Skeletal muscle satellite cell (primary cell): ENCODE data around the gene GMPPA.
A peak's percentile ranks its signal among the peaks of the same experiment; 100 is the strongest.

Experiments used
- H3K27me3 ChIP-seq: 2 replicates; pipeline ENCODE4 v1.7.0; 2013; ENCODE audit warnings: low read length; ENCODE audit not compliant: control insufficient read depth, insufficient read depth
- H3K36me3 ChIP-seq: 2 replicates; pipeline ENCODE4 v1.7.0; 2013; ENCODE audit warnings: mild to moderate bottlenecking, control low read depth, low read length; ENCODE audit not compliant: insufficient read depth
- H3K4me1 ChIP-seq: 2 replicates; pipeline ENCODE4 v1.7.0; 2013; ENCODE audit warnings: low read length; ENCODE audit not compliant: control insufficient read depth, insufficient read depth
- H3K4me2 ChIP-seq: 2 replicates; pipeline ENCODE4 v1.7.0; 2013; ENCODE audit warnings: mild to moderate bottlenecking, low read length
- H3K4me3 ChIP-seq: 2 replicates; pipeline ENCODE4 v1.7.0; 2013; ENCODE audit warnings: low read length
- H3K9ac ChIP-seq: 2 replicates; pipeline ENCODE4 v1.7.0; 2013; ENCODE audit warnings: mild to moderate bottlenecking, low read depth, low read length, moderate library complexity
- H3K9me3 ChIP-seq: replicated peaks from 2 replicates; pipeline ENCODE4 v1.7.0; 2013; ENCODE audit warnings: mild to moderate bottlenecking, control low read depth, low read length

Gene GMPPA

DNA sequence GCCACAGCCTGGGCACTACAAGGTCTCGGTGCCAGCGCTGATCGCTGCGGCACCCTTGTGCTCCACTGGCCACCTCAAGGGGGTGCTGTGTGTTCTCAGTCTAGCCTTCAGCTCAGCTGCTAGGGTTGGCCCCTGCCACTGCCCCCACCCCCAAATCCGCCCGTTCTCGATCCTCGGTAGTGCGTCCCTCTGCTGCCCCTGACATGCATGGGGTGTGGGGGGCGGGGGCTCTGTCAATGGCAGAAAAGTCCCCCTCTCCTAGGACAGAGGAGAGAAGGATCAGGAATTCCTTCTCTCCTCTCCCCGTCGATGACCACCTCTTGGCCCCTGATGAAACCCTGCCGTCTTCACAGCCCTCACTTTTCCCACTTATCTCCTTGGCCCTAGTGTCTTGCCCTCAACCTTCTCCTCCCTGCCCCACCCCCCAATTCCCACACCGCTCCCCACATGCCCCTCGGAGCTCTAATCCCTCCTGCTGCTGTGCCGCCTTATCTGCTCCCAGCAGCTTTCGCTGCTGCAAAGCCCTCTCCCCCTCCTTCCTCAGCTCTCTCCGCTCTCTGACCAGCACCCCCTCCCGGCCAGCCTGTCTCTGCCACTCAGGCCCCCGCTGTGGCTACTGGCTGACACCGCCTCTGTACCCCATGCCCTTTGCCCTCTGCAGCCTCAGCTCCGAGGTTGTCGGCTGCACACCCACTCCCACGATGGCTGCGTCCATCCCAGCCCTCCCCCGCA, 11.3 kb downstream of the GMPPA start:
- Histone ChIP-seq H3K9me3 (no peaks in the 10 kb centered on the region), H3K27me3 (peaks cover 33% of the 10 kb centered on the region), H3K4me3 (peak overlapping the region; percentile 58), H3K9ac (no peak overlapping the region), H3K36me3 (peaks cover 18% of the 10 kb centered on the region), H3K4me1 (peaks cover 54% of the 10 kb centered on the region), H3K4me2 (peak overlapping the region; percentile 75)

DNA sequence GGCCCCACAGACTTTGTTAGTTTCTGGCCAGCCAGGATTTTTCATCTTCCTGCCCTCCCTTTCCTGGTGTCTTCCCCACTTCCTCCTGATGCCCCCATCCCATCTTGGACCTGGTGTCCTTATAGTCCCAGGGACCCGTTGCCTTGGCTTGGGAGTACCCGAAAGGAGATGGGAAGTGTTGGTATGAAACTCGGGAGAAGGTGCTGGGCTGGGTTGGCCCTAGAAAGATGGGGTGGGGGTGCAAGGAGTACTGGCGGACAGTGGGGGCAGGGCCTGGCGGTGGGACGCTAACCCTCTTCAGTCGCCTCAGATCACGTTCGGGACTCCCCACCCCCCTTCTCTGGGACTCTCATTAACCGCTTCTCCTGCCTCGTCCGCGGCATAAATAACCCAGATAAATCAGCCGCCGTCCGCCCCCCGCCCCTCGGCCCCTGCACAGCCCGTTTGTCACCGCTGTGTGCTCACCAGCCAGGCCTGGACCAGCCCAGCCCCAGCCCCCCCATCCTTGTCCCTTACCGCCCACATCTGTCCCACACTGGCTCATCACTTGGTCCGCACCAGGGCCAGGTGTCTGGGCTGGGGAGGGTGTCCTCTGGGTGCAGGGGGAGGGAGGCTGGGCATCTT, 11.9 kb downstream of the GMPPA start:
- H3K4me2 ChIP-seq = peak overlapping the region; percentile 75
- no peaks in the 10 kb centered on the region for H3K9me3 ChIP-seq
- H3K4me1 ChIP-seq = peaks cover 54% of the 10 kb centered on the region
- peaks cover 11% of the 10 kb centered on the region for H3K36me3 ChIP-seq
- peaks cover 39% of the 10 kb centered on the region for H3K27me3 ChIP-seq
- H3K4me3 ChIP-seq = no peak overlapping the region
- H3K9ac ChIP-seq = no peak overlapping the region

DNA sequence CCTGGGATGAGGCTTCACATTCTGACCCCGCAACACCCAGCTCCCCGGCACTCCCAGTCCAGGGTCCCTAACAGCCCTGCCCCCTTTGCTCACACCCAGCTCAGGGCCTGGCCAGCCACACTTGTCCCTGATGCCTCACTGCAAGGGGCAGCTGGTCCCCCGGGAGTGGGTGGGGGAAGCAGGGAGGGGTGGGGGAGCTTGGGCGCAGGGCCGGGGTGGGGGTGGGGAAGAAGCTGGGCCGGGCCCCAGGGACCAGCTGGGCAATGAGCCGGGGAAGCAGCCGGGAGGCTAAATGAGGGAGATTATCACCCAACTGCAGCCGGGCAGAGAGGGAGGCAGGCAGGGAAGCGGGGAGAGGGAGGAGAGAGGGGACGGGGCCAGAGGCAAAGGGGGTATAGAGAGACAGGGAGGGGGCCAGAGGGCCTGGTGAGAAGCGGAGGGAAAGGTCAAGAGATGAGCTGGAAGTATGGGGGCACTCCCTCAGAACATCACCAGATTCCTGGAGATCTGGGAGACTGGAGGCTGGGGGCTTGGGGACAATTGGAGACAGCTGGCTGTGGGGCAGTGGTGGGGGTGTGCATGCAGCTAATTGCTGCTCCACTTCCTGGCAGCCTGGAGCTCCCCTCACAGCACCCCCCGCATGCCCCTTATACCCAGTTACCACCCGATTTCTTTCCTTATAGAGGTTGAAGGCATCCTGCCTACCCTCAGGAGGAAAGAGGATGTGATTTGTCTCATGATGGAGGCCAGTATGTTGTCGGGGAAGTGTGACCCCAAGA, 13.0 kb downstream of the GMPPA start:
- H3K4me1 ChIP-seq = peaks cover 45% of the 10 kb centered on the region
- peaks cover 50% of the 10 kb centered on the region for H3K27me3 ChIP-seq

DNA sequence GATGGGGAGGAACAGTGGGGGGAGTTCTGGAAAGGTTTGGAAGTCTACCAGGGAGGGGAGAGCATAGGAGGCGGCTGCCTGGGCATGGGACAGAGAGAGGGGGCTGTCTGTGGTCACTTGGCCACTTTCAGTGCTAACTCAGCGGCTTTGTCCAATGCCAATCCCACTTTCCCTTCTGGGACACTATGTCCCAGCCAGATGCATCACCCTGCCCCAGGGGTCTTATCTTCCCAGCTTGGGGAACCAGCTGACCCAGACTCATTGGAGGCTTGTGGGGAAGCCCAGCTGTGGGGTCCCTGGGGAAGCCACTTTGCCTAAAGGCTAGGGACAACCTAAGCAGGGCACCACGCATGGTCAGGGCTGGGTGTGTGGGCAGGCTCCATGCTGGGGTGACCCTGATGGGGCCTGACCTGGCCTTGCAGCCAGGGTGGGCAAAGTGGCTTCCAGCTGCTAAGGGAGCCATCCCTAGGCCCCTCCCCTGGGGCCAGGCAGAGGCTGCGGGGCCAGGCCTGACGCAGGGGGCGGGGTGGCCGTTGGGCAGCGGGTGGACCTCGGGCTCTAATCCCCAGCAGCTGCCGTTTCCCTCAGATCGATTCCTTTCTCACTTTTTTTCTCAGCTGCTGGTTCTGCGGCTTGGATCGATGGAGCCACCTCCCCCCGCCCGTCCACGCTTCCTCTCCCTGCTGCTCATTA, 14.0 kb downstream of the GMPPA start:
- Histone ChIP-seq H3K9ac (no peak overlapping the region), H3K36me3 (no peaks in the 10 kb centered on the region), H3K4me1 (peaks cover 36% of the 10 kb centered on the region), H3K27me3 (peaks cover 57% of the 10 kb centered on the region), H3K4me3 (no peak overlapping the region), H3K9me3 (no peaks in the 10 kb centered on the region), H3K4me2 (peak overlapping the region; percentile 33)

More for the DNA sequence above, 13.0 kb downstream of the GMPPA start:
- H3K4me2 ChIP-seq = no peak overlapping the region
- no peaks in the 10 kb centered on the region for H3K36me3 ChIP-seq
- H3K9ac ChIP-seq = no peak overlapping the region
- no peaks in the 10 kb centered on the region for H3K9me3 ChIP-seq
- H3K4me3 ChIP-seq = no peak overlapping the region

DNA sequence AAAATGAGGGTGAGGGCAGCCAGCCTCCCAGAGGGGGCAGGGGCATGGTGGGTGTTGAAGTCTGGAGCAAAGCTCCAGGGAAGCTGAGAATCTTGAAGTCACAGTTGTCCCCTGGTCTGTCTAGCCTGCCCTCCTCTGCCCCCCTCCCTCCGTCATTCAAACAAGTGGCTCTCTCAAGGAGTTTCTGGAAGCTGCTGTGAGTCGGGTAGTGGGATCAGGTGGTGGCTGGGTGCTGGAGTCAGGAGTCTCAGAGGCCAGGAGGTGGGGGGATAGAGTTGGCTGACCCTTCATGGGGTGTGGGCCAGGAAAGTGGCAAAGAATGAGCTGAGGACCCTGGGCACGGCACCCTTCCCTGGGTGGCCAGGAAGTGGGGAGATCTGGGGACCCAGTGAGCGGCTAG, 15.1 kb downstream of the GMPPA start:
- H3K4me2 ChIP-seq = peak overlapping the region; percentile 50
- no peak overlapping the region for H3K9ac ChIP-seq
- H3K27me3 ChIP-seq = peaks cover 62% of the 10 kb centered on the region
- H3K9me3 ChIP-seq = no peaks in the 10 kb centered on the region
- no peaks in the 10 kb centered on the region for H3K36me3 ChIP-seq
- H3K4me1 ChIP-seq = peaks cover 36% of the 10 kb centered on the region
- H3K4me3 ChIP-seq = no peak overlapping the region

DNA sequence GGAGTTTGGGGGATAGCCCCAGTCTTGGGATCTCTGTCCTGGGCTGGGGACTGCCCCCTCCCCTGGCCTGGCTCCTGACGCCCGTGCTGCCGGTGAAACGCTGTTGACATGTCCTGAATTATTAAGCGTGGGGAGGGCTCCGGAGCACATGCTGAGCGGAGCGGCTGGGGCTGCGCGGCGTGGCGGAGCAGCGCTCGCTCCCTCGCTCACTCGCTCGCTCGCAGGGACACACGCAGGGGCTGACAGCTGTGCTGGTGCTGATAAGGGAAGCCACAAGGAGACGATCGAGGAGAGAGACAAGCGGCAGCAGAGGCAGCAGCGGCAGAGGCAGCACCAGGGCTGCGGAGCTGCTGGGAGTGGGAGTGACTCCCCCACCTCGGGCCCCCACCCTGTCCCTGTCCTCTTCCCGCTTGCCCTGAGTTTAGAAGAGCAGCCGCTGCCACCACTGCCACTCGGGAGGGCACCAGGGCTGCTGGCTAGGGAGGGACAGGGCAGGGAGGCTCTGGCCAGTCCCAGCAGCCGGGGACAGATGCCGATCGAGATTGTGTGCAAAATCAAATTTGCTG, 15.6 kb downstream of the GMPPA start, which contains the start of gene ASIC4:
ASIC4 (plus strand) TSS at position 287 of the 566 bp plus-strand sequence; CDS start at position 530, 243 bp downstream.
- Histone ChIP-seq H3K36me3 (no peaks in the 10 kb centered on the region), H3K27me3 (peaks cover 62% of the 10 kb centered on the region), H3K4me1 (peaks cover 36% of the 10 kb centered on the region), H3K9me3 (no peaks in the 10 kb centered on the region), H3K4me3 (no peak within 1 kb of the TSS), H3K9ac (no peak within 1 kb of the TSS), H3K4me2 (peak within 1 kb of the TSS; percentile 50)

DNA sequence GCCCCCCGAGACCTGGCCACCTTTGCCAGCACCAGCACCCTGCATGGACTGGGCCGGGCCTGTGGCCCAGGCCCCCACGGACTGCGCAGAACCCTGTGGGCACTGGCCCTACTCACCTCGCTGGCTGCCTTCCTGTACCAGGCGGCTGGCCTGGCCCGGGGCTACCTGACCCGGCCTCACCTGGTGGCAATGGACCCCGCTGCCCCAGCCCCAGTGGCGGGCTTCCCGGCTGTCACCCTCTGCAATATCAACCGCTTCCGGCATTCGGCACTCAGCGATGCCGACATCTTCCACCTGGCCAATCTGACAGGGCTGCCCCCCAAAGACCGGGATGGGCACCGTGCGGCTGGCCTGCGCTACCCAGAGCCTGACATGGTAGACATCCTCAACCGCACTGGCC, 16.1 kb downstream of the GMPPA start:
- no peak overlapping the region for H3K9ac ChIP-seq
- H3K4me2 ChIP-seq = no peak overlapping the region
- peaks cover 62% of the 10 kb centered on the region for H3K27me3 ChIP-seq
- peaks cover 31% of the 10 kb centered on the region for H3K4me1 ChIP-seq
- no peak overlapping the region for H3K4me3 ChIP-seq
- no peaks in the 10 kb centered on the region for H3K36me3 ChIP-seq
- H3K9me3 ChIP-seq = no peaks in the 10 kb centered on the region

DNA sequence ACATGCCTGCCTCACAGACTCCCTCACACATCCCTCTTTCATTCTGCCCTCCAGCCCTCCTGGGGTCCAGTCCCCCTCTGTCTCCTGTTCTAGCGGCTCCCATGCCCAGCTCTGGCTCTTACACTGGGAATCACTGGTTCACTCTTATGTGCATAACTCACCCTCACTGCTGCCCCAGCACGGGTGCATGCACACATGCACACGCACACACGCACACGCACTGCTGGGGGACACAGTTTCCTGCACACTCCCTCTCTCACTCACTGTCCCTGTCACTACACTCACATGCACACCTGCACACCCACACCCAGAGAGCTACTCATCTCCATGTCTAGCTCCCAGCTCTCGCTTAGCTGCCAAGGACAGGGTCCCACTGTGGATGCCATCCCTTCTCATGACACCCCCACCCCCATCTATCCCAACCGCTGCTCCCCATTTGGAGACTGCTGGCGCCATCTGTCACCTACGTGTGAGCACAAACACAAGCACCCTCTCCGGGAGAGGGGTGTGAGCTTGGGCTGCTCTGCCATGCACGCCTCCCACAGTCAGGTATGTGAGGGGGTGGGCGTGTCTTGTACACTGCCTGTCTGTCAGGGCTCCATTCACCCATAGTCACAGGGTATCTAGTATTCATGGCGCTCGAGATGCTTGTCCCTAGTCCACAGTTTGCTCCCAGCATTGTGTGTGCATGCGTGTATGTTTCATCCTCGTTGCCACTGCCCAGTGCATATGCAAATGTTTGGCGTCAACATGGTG, 17.4 kb downstream of the GMPPA start:
- Histone ChIP-seq H3K4me2 (no peak overlapping the region), H3K27me3 (peaks cover 62% of the 10 kb centered on the region), H3K4me3 (no peak overlapping the region)

DNA sequence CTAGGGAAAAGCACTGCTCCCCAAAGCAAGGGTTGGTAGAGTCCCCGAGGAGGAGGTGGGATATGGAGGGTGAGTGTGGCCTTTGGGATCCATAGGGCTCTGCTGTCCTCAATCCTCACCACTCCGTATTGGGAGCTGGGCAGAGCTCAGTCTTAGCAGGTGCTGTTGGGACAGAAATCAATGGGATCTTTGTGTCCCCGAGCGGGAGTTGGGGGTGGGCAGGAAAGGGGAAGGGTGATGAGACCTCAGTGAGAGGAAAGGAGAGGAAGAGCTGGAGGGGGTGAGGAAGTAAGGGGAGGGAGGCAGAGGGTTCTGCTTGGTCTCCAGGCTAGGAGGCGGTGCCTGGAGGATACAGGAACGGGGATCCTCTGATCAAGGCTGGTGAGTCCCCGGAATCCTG, 18.2 kb downstream of the GMPPA start:
- no peak overlapping the region for H3K9ac ChIP-seq
- no peak overlapping the region for H3K4me3 ChIP-seq
- H3K4me1 ChIP-seq = peaks cover 32% of the 10 kb centered on the region
- H3K4me2 ChIP-seq = no peak overlapping the region
- H3K27me3 ChIP-seq = peaks cover 60% of the 10 kb centered on the region
- no peaks in the 10 kb centered on the region for H3K36me3 ChIP-seq
- H3K9me3 ChIP-seq = no peaks in the 10 kb centered on the region

More for the DNA sequence above, 17.4 kb downstream of the GMPPA start:
- H3K9me3 ChIP-seq = no peaks in the 10 kb centered on the region
- H3K9ac ChIP-seq = no peak overlapping the region
- H3K4me1 ChIP-seq = peaks cover 26% of the 10 kb centered on the region
- no peaks in the 10 kb centered on the region for H3K36me3 ChIP-seq

DNA sequence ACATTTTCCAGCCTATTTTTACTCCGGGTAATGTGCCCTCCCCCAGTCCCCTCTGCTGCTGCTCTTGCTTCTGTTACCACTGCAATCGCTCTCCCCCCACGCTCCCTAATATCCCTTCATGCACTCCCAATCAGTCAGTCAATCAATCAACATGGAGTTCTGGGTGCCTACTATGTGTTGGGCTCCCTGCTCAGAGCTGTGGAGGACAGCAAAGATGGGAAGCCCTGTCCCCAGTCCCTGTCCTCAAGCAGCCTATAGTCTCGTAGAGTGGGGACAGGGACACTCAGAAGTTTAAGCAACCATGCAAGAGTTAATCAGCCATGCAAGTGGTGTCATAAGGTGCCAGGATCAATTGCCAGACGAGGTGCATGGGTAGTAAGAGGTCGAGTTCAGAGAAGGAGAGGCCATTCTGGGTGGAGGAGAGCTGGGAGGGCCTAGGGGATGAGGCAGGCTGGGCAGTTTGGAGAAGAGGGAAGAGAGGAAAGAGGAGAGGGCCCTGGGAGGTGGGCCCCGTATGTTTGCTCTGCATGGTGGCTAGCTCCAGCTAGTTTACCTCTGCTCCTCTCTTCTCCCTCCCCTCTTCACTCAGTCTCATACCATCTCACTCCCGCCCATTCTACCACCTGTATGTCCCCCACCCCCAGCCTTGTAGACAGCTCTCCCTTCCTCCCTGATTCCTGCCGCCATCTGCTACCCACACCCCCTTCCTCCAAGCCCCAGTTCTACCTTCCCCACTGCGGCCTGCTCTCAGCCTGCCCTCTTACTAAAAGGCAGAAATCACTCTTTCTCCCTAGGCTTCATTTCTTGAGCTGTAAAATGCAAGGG, 19.5 kb downstream of the GMPPA start:
- peaks cover 29% of the 10 kb centered on the region for H3K4me1 ChIP-seq
- no peak overlapping the region for H3K9ac ChIP-seq
- H3K4me2 ChIP-seq = no peak overlapping the region
- H3K9me3 ChIP-seq = no peaks in the 10 kb centered on the region
- no peaks in the 10 kb centered on the region for H3K36me3 ChIP-seq
- H3K27me3 ChIP-seq = peaks cover 47% of the 10 kb centered on the region
- H3K4me3 ChIP-seq = no peak overlapping the region
